Neuronal stem cell (in vitro differentiated cells): ENCODE data around the gene TMEM86B.

Source experiments
- DNase-seq: peaks from one replicate; pipeline ENCODE4 v3.0.0-alpha.2; 2013; ENCODE audit warnings: low spot score
- H2AFZ ChIP-seq: one replicate; pipeline ENCODE4 v1.6.1; 2013; ENCODE audit warnings: mild to moderate bottlenecking, low read length, inconsistent platforms
- H2AK5ac ChIP-seq: 2 replicates; pipeline ENCODE4 v1.6.1; 2013; ENCODE audit warnings: low read depth, mild to moderate bottlenecking, inconsistent platforms, low read length, moderate library complexity, mixed read lengths
- H2BK120ac ChIP-seq: 2 replicates; pipeline ENCODE4 v1.6.1; 2013; ENCODE audit warnings: low read depth, mild to moderate bottlenecking, inconsistent platforms, low read length, moderate library complexity, mixed read lengths
- H2BK12ac ChIP-seq: one replicate; pipeline ENCODE4 v1.6.1; 2013; ENCODE audit warnings: low read length, inconsistent platforms
- H2BK15ac ChIP-seq: 2 replicates; pipeline ENCODE4 v1.6.1; 2013; ENCODE audit warnings: mild to moderate bottlenecking, low read length, inconsistent platforms, mixed read lengths
- H2BK5ac ChIP-seq: one replicate; pipeline ENCODE4 v1.6.1; 2013; ENCODE audit warnings: inconsistent platforms, mild to moderate bottlenecking, low read length, moderate library complexity
- H3K14ac ChIP-seq: one replicate; pipeline ENCODE4 v1.6.1; 2013; ENCODE audit warnings: low read length, inconsistent platforms
- H3K18ac ChIP-seq: 2 replicates; pipeline ENCODE4 v1.6.1; 2013; ENCODE audit warnings: low read length, inconsistent platforms
- H3K23ac ChIP-seq: 2 replicates; pipeline ENCODE4 v1.6.1; 2013; ENCODE audit warnings: low read depth, mild to moderate bottlenecking, mixed read lengths, low read length, inconsistent platforms; ENCODE audit not compliant: poor library complexity
- H3K27ac ChIP-seq: replicated peaks from 3 replicates; pipeline ENCODE4 v1.5.1; 2013; ENCODE audit warnings: low read length, inconsistent platforms
- H3K27me3 ChIP-seq, 3 experiments: 2 replicates each; pipeline ENCODE4 v1.6.1; 2013; ENCODE audit warnings: low read length in 3 of 3, mild to moderate bottlenecking in 2 of 3, inconsistent platforms in 1 of 3, low read depth in 1 of 3, mixed read lengths in 1 of 3, moderate library complexity in 1 of 3; ENCODE audit not compliant: control insufficient read depth in 3 of 3, insufficient read depth in 3 of 3
- H3K36me3 ChIP-seq, 2 donors: replicated peaks in 1 of 2; 2 replicates each; pipeline ENCODE4 v1.6.1; 2013; ENCODE audit warnings: low read length in 2 of 2; ENCODE audit not compliant: control insufficient read depth in 2 of 2, insufficient read depth in 2 of 2
- H3K4ac ChIP-seq: 2 replicates; pipeline ENCODE4 v1.6.1; 2013; ENCODE audit warnings: inconsistent platforms, mild to moderate bottlenecking, low read length, moderate library complexity
- H3K4me1 ChIP-seq, 2 donors: 1 replicate in 1 of 2; 2 replicates in 1 of 2; pipeline ENCODE4 v1.6.1; 2013; ENCODE audit warnings: low read length in 2 of 2, low read depth in 1 of 2; ENCODE audit not compliant: control insufficient read depth in 2 of 2, insufficient read depth in 1 of 2
- H3K4me2 ChIP-seq: one replicate; pipeline ENCODE4 v1.6.1; 2013; ENCODE audit warnings: mild to moderate bottlenecking, low read length, inconsistent platforms; ENCODE audit not compliant: insufficient read depth, poor library complexity, severe bottlenecking
- H3K4me3 ChIP-seq, 2 donors: 2 replicates each; pipeline ENCODE4 v1.5.1; 2013; ENCODE audit warnings: low read length in 2 of 2, mild to moderate bottlenecking in 2 of 2, inconsistent platforms in 1 of 2, moderate library complexity in 1 of 2
- H3K79me1 ChIP-seq: one replicate; pipeline ENCODE4 v1.6.1; 2013; ENCODE audit warnings: low read depth, mild to moderate bottlenecking, inconsistent platforms, low read length, moderate library complexity
- H3K9ac ChIP-seq: one replicate; pipeline ENCODE4 v1.6.1; 2013; ENCODE audit warnings: mild to moderate bottlenecking, low read depth, low read length, inconsistent platforms; ENCODE audit not compliant: poor library complexity
- H3K9me3 ChIP-seq, 2 donors: replicated peaks in 1 of 2; 2 replicates each; pipeline versions ENCODE3 to v1.6.1; 2013; ENCODE audit warnings: low read length in 2 of 2, mild to moderate bottlenecking in 2 of 2, inconsistent platforms in 1 of 2, low read depth in 1 of 2, mixed read lengths in 1 of 2, moderate library complexity in 1 of 2; ENCODE audit not compliant: control insufficient read depth in 2 of 2, insufficient read depth in 1 of 2
- H4K8ac ChIP-seq: one replicate; pipeline ENCODE4 v1.6.1; 2013; ENCODE audit warnings: low read depth, mild to moderate bottlenecking, inconsistent platforms, low read length, moderate library complexity
- H4K91ac ChIP-seq: one replicate; pipeline ENCODE4 v1.6.1; 2013; ENCODE audit warnings: low read length, low read depth, mild to moderate bottlenecking, inconsistent platforms; ENCODE audit not compliant: poor library complexity
- WGBS, 2 donors: extraction: QIAGEN DNeasy Blood & Tissue Kit; methylation state at CpG; one replicate each; pipeline ENCODE4 v1.1.7; 2013; ENCODE audit warnings: missing lambda C conversion rate in 2 of 2, mixed read lengths in 1 of 2; ENCODE audit not compliant: insufficient read length in 2 of 2, insufficient replicate concordance in 1 of 2; ENCODE audit errors: extremely low coverage in 2 of 2; 5-methylcytosine and 5-hydroxymethylcytosine counted together

TMEM86B gene

DNA sequence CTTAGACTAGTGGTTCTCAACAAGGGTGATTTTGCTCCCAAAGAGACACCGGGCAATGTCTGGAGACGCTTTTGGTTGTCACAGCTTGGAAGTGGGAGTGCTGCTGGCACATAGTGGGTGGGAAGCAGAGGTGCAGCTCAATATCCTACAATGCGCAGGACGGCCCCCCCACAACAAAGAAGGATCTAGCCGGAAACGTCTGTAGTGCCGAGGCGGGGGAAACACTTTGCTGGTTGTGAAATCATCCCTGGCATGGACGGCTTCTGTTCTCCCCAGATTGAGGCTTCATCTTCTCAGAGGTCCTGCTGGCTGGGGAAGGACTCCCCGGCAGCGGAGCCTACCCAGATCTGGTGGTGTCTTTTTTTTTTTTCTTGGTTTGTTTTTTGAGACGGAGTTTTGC lies 35.1 kb downstream of the TMEM86B start:
- H3K4me2 ChIP-seq: no peak overlapping the region
- H3K18ac ChIP-seq: no peak overlapping the region
- no peak overlapping the region for H3K27ac ChIP-seq
- H2BK120ac ChIP-seq: no peak overlapping the region
- H2BK5ac ChIP-seq: no peak overlapping the region
- H2AFZ ChIP-seq: no peak overlapping the region
- no peak overlapping the region for H2BK15ac ChIP-seq
- no peak overlapping the region for H3K4me3 ChIP-seq
- H3K14ac ChIP-seq: no peak overlapping the region
- no peaks in the 10 kb centered on the region for H3K9me3 ChIP-seq
- no peak overlapping the region for H4K91ac ChIP-seq
- H3K27me3 ChIP-seq: no peaks in the 10 kb centered on the region
- no peaks in the 10 kb centered on the region for H3K79me1 ChIP-seq
- no peak overlapping the region for H4K8ac ChIP-seq
- peaks cover 0 to 3% of the 10 kb centered on the region in 2 donors for H3K4me1 ChIP-seq
- no peaks in the 10 kb centered on the region for H3K36me3 ChIP-seq
- no peak overlapping the region for H2AK5ac ChIP-seq
- DNase-seq: no peak
- no peak overlapping the region for H2BK12ac ChIP-seq
- H3K23ac ChIP-seq: no peak overlapping the region
- WGBS, 2 donors: no CpG with 5 or more reads among the region's 12 CpGs
- H3K4ac ChIP-seq: no peak overlapping the region
- no peak overlapping the region for H3K9ac ChIP-seq

DNA sequence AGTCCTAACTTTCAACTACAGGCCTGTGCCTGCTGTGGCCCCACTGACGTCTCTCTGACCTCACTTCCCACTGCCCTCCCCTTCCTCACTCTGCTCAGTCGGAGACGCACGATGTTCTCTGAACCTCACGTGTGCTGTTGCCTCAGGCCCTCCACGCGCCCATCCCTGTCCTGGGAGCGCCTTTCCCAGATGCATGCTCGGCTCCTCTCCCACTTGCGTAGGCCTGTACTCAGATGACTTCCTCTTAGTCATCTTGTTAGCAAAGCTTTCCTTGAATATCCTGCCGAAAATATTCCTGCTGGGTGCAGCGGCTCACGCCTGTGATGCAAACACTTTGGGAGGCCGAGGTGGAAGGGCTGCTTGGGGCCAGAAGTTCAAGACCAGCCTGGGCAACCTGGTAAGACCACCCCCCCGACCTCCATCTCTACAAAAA lies 39.1 kb downstream of the TMEM86B start:
- no peaks in the 10 kb centered on the region for H3K36me3 ChIP-seq
- H3K79me1 ChIP-seq: no peaks in the 10 kb centered on the region
- H3K18ac ChIP-seq: no peak overlapping the region
- H4K91ac ChIP-seq: no peak overlapping the region
- no peak overlapping the region for H2BK120ac ChIP-seq
- H3K9ac ChIP-seq: no peak overlapping the region
- no peaks in the 10 kb centered on the region for H3K9me3 ChIP-seq
- no CpG with 5 or more reads among the region's 15 CpGs for WGBS, 2 donors
- H3K4me1 ChIP-seq: peaks cover 0 to 2% of the 10 kb centered on the region in 2 donors
- H3K27ac ChIP-seq: no peak overlapping the region
- no peak overlapping the region for H2BK5ac ChIP-seq
- peaks cover 0 to 14% (median 0%) of the 10 kb centered on the region in 3 experiments for H3K27me3 ChIP-seq
- no peak overlapping the region for H2BK15ac ChIP-seq
- no peak overlapping the region for H3K4me2 ChIP-seq
- H3K23ac ChIP-seq: no peak overlapping the region
- peak overlapping the region; percentile 62 for H2AFZ ChIP-seq
- H2BK12ac ChIP-seq: no peak overlapping the region
- no peak overlapping the region for H3K4ac ChIP-seq
- H3K14ac ChIP-seq: no peak overlapping the region
- no peak for DNase-seq
- no peak overlapping the region for H4K8ac ChIP-seq
- H2AK5ac ChIP-seq: no peak overlapping the region
- H3K4me3 ChIP-seq: no peak overlapping the region

DNA sequence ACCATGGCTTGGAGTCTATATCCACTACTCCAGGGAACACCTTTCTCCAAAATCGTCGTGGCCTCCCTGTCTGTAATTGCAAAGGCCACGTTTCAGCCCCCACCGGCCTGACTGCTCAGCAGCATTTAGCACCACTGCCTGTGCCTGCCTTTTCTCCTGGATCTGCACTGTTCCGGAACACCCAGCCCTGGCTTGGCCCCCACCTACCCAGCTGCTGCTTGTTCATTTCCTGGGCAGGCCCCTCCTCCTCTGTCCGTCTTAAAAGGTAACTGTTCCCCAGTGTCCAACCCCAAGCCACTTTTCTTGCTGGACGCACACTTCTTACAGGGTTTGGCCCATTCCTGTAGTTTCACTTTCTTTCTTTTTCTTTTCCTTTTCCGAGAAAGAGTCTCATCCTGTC lies 39.9 kb downstream of the TMEM86B start:
- H3K9me3 ChIP-seq: no peaks in the 10 kb centered on the region
- peak overlapping the region; percentile 81 for H2AFZ ChIP-seq
- no peak overlapping the region for H2BK5ac ChIP-seq
- H4K8ac ChIP-seq: peak overlapping the region; percentile 17
- peaks cover 0 to 14% (median 0%) of the 10 kb centered on the region in 3 experiments for H3K27me3 ChIP-seq
- H3K27ac ChIP-seq: no peak overlapping the region
- H3K18ac ChIP-seq: no peak overlapping the region
- no peak for DNase-seq
- H2BK15ac ChIP-seq: no peak overlapping the region
- no peaks in the 10 kb centered on the region for H3K79me1 ChIP-seq
- H2AK5ac ChIP-seq: no peak overlapping the region
- no peak overlapping the region for H4K91ac ChIP-seq
- H3K36me3 ChIP-seq: no peaks in the 10 kb centered on the region
- no CpG with 5 or more reads among the region's 8 CpGs for WGBS, 2 donors
- H2BK12ac ChIP-seq: no peak overlapping the region
- H3K4me1 ChIP-seq: peaks cover 0 to 2% of the 10 kb centered on the region in 2 donors
- no peak overlapping the region for H2BK120ac ChIP-seq
- no peak overlapping the region for H3K9ac ChIP-seq
- no peak overlapping the region for H3K4me3 ChIP-seq
- H3K4me2 ChIP-seq: peak overlapping the region; percentile 11
- no peak overlapping the region for H3K14ac ChIP-seq
- H3K23ac ChIP-seq: no peak overlapping the region
- no peak overlapping the region for H3K4ac ChIP-seq

DNA sequence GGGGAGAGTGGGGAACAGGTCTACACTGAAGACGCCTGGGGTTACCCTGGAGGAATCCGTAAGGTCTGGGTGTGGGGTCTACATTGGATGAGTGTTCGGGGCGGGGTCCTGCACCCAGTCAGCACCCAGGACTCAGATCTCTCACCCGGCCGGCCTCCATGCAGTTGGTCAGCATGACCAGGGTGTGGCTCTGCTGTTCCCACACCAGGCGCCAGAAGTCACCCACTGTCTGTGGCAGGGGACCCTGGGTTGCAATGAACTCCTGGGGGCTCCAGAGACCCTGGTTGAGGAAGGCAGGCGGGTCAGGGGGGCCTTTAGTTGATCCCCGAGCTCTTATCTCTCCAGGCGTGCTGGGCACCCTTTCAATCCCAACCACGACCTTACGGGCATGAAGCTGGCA lies 42.5 kb downstream of the TMEM86B start:
- no peak overlapping the region for H2BK120ac ChIP-seq
- H3K27me3 ChIP-seq: peaks cover 0 to 29% (median 11%) of the 10 kb centered on the region in 3 experiments
- no peak overlapping the region for H4K91ac ChIP-seq
- no peak overlapping the region for H2AFZ ChIP-seq
- no peak overlapping the region for H3K23ac ChIP-seq
- H3K79me1 ChIP-seq: no peaks in the 10 kb centered on the region
- no peak overlapping the region for H3K4ac ChIP-seq
- H2BK15ac ChIP-seq: no peak overlapping the region
- H2BK12ac ChIP-seq: no peak overlapping the region
- no peaks in the 10 kb centered on the region for H3K36me3 ChIP-seq
- H3K27ac ChIP-seq: no peak overlapping the region
- H3K4me2 ChIP-seq: no peak overlapping the region
- peak overlapping the region; percentile 36 for H2AK5ac ChIP-seq
- no peak overlapping the region for H3K4me3 ChIP-seq
- H3K9me3 ChIP-seq: no peaks in the 10 kb centered on the region
- H3K4me1 ChIP-seq: peaks cover 0 to 2% of the 10 kb centered on the region in 2 donors
- no CpG with 5 or more reads among the region's 12 CpGs for WGBS, 2 donors
- H3K14ac ChIP-seq: no peak overlapping the region
- H2BK5ac ChIP-seq: no peak overlapping the region
- H4K8ac ChIP-seq: no peak overlapping the region
- no peak overlapping the region for H3K9ac ChIP-seq
- no peak for DNase-seq
- no peak overlapping the region for H3K18ac ChIP-seq
